Liver (tissue), 3 donors: ENCODE results near the gene MYL6.

Experiments used
- ATF3 ChIP-seq: IDR thresholded peaks from 2 replicates; pipeline ENCODE4 v1.6.1; 2016; ENCODE audit warnings: antibody characterized with exemption
- CTCF ChIP-seq: fragments of 150-350 bp; IDR thresholded peaks from 2 replicates; pipeline ENCODE4 v1.5.1; 2017; ENCODE audit warnings: improper control_type of control experiment, low read depth, low read length; ENCODE audit not compliant: missing input control
- EGR1 ChIP-seq, 2 donors: IDR thresholded peaks; 2 replicates each; pipeline ENCODE4 v1.6.1; 2016 to 2018; ENCODE audit warnings: antibody characterized with exemption in 2 of 2, low read depth in 2 of 2
- FOXA1 ChIP-seq: IDR thresholded peaks from 2 replicates; pipeline ENCODE4 v1.6.1; 2016; ENCODE audit warnings: antibody characterized with exemption
- FOXA2 ChIP-seq: IDR thresholded peaks from 2 replicates; pipeline ENCODE4 v1.6.1; 2016; ENCODE audit warnings: antibody characterized with exemption
- MAX ChIP-seq: IDR thresholded peaks from 2 replicates; pipeline ENCODE4 v1.6.1; 2016; ENCODE audit warnings: antibody characterized with exemption
- RAD21 ChIP-seq, 2 donors: IDR thresholded peaks; 2 replicates each; pipeline ENCODE4 v1.6.1; 2016; ENCODE audit warnings: antibody characterized with exemption in 2 of 2, mild to moderate bottlenecking in 2 of 2
- REST ChIP-seq: IDR thresholded peaks from 2 replicates; pipeline ENCODE4 v1.6.1; 2016; ENCODE audit warnings: antibody characterized with exemption, mild to moderate bottlenecking
- SP1 ChIP-seq: IDR thresholded peaks from 2 replicates; pipeline ENCODE4 v1.6.1; 2018; ENCODE audit warnings: antibody characterized with exemption, mild to moderate bottlenecking
- YY1 ChIP-seq: IDR thresholded peaks from 2 replicates; pipeline ENCODE4 v1.6.1; 2016; ENCODE audit warnings: antibody characterized with exemption, mild to moderate bottlenecking
- donor health status: healthy.
- donor health status: healthy.

- no peak for TF ChIP-seq CTCF
- TF ChIP-seq EGR1 (IDR thresholded peaks at IDR 0.05; ENCODE audit: low read depth in 2 of 2): no peak
- TF ChIP-seq REST: no peak
- TF ChIP-seq YY1: no peak
- TF ChIP-seq RAD21 (IDR thresholded peaks at IDR 0.05): no peak
- TF ChIP-seq ATF3: no peak
- no peak for TF ChIP-seq MAX
- TF ChIP-seq FOXA1: no peak
- TF ChIP-seq FOXA2: no peak
- no peak for TF ChIP-seq SP1
These were observed 28.1 kb upstream of the MYL6 start for GRCh38 chr12:56129942-56130495.
